Thymus (tissue), 11 donors: ENCODE results near the gene DEPDC5. TPM values are rescaled to one million over a fixed set of nuclear protein-coding genes. Genes with fewer than 3 reads are reported as not detected.
A peak's percentile ranks its signal among the peaks of the same experiment; 100 is the strongest.
"Not testable (repeated sequence)": the region's sequence is repeated elsewhere in the genome, so short reads cannot be mapped to it uniquely, and the experiment has no call there.

Experiments
- DNase-seq, 9 donors: peaks; one replicate each; pipeline ENCODE4 v3.0.0-alpha.2; 2013; ENCODE audit warnings: low spot score in 9 of 9, low read depth in 6 of 9, missing footprints in 1 of 9
- H3K27ac ChIP-seq, 2 donors: one replicate each; pipeline ENCODE4 v1.5.1; 2013; ENCODE audit warnings: control low read depth in 1 of 2, low read depth in 1 of 2, low read length in 1 of 2, mild to moderate bottlenecking in 1 of 2, moderate library complexity in 1 of 2
- H3K27me3 ChIP-seq, 2 donors: one replicate each; pipeline ENCODE4 v1.5.1; 2013; ENCODE audit warnings: low read length in 1 of 2; ENCODE audit not compliant: control insufficient read depth in 2 of 2, insufficient read depth in 1 of 2
- H3K36me3 ChIP-seq, 2 donors: one replicate each; pipeline ENCODE4 v1.5.1; 2013; ENCODE audit warnings: low read length in 1 of 2, mild to moderate bottlenecking in 1 of 2, moderate library complexity in 1 of 2; ENCODE audit not compliant: control insufficient read depth in 2 of 2, insufficient read depth in 2 of 2
- H3K4me1 ChIP-seq, 2 donors: one replicate each; pipeline ENCODE4 v1.5.1; 2013; ENCODE audit warnings: low read length in 2 of 2; ENCODE audit not compliant: control insufficient read depth in 2 of 2, insufficient read depth in 2 of 2
- H3K4me3 ChIP-seq, 2 donors: one replicate each; pipeline ENCODE4 v1.5.1; 2013; ENCODE audit warnings: low read length in 2 of 2, control low read depth in 1 of 2, mild to moderate bottlenecking in 1 of 2
- H3K9me3 ChIP-seq, 2 donors: one replicate each; pipeline ENCODE4 v1.5.1; 2013; ENCODE audit warnings: low read length in 1 of 2, mild to moderate bottlenecking in 1 of 2; ENCODE audit not compliant: control insufficient read depth in 2 of 2, insufficient read depth in 1 of 2
- WGBS: extraction: QIAGEN DNeasy Blood & Tissue Kit; methylation state at CpG from one replicate; pipeline ENCODE4 v1.1.7; 2013; 5-methylcytosine and 5-hydroxymethylcytosine counted together
- polyA plus RNA-seq: library from polyadenylated mRNA; stranded (reverse); fragments of 200-250 nt; gene quantifications from one replicate; pipeline ENCODE4 v1.2.3, GENCODE V29; 2013
- total RNA-seq: library from RNA; stranded (reverse); fragments of 120-200 nt; gene quantifications from one replicate; pipeline ENCODE4 v1.2.4, GENCODE V29; 2013
- donor health status: healthy.

DEPDC5 gene
- total and polyA plus RNA-seq, 2 donors = 9.2 to 10.5 TPM

DNA sequence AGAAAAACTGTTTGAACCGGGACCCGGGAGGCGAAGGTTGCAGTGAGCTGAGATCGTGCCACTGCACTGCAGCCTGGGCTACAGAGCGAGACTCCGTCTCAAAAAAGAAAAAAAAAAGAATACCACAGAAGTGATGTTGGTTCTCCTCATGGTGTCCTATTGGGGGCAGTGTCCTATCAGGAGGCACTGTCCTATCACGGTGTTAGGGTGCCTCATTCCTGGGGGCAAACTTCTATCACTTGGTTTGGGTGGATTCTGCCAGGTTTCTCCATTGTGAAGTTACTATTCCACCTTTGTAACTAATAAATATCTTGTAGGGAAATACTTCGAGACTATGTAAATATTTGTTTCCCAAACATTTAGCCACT lies 23.5 kb upstream of the DEPDC5 start:
- H3K36me3 ChIP-seq = peaks cover 4 to 14% of the 10 kb centered on the region in 2 donors
- DNase-seq = no peak
- H3K9me3 ChIP-seq = no peaks in the 10 kb centered on the region
- no peaks in the 10 kb centered on the region for H3K27me3 ChIP-seq
- H3K27ac ChIP-seq = no peak overlapping the region
- H3K4me3 ChIP-seq = no peak overlapping the region
- WGBS = 98% methylated on average over 8 of the region's 8 CpGs
- H3K4me1 ChIP-seq = no peaks in the 10 kb centered on the region

DNA sequence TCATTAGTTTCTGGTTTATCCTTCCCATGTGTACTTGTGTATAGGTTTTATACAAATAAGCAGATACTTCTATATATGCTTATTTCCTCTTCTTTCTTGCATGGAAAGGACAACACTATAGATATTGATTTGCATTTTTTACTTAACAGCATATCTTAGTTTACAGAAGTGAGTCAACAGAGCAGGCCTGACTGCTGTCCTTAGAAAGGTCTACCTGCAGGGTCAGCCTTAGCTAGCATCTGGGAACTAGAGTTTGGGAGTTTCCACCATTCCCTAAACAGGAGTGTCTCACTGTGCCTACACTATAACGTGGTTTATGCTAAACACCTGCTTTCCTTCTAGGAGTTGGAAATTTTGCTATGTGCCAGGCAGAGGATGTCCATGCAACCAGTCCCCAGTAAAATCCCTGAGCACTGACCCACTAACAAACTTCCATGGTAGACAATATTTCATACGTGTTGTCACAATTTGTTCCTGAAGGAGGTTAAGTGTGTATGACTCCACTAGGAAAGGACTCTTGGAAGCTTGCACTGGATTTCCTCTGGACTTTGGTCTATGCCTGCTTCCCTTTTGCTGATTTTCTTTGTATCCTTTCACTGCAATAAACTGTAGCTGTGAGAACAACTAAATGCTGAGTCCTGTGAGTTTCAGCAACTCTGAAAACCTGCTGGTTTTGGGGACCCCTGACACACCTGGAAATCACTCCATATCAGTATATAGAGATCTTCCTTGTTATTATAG lies 21.6 kb upstream of the DEPDC5 start:
- Histone ChIP-seq H3K27ac (no peak overlapping the region), H3K4me3 (no peak overlapping the region), H3K9me3 (no peaks in the 10 kb centered on the region), H3K36me3 (peaks cover 9 to 12% of the 10 kb centered on the region in 2 donors), H3K4me1 (no peaks in the 10 kb centered on the region), H3K27me3 (no peaks in the 10 kb centered on the region)
- WGBS = 97% methylated on average over 2 of the region's 2 CpGs
- DNase-seq = no peak

DNA sequence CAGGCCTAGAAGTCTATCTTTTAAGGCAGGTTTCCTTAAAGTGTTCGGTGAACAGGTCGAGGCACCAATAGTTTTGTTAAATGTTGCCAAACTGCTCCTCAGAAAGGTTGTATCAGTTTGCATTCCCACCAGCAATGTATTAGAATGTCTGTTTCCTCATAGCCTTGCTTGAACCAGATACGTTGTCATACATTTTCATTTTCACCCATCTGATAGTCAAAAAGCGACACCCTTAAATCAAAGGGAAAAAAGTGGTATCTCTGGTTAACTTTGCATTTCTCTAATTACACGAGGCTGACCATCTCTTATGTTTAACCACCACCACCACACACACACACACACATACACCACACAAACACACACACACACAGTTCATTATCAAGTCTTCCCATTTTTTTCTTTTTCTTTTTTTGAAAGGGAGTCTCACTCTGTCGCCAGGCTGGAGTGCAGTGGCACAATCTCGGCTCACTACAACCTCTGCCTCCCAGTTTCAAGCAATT lies 20.2 kb upstream of the DEPDC5 start:
- H3K27me3 ChIP-seq = no peaks in the 10 kb centered on the region
- no peak for DNase-seq
- WGBS = 91% methylated on average over 7 of the region's 7 CpGs
- no peak overlapping the region for H3K4me3 ChIP-seq
- peaks cover 12 to 15% of the 10 kb centered on the region in 2 donors for H3K36me3 ChIP-seq
- H3K9me3 ChIP-seq = no peaks in the 10 kb centered on the region
- H3K4me1 ChIP-seq = peaks cover 0 to 4% of the 10 kb centered on the region in 2 donors
- no peak overlapping the region for H3K27ac ChIP-seq

DNA sequence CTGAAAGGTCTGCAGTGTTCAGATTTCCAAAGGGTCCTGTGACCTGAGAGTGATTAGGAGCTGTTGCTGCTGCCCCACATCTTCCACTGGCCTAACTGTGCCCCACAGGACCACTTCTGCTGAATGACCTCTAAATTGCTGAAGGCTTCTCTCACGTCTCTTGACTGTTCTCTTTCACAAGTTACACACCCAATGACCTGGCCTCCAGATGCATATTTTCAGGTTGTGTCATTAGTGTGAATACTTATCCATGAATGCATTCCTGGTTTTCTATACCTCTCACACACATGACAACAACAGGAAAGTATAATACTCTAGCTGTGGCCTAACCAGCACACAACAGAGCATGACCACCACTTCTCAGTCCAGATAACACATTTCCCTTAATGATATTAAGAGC lies 19.3 kb upstream of the DEPDC5 start:
- Histone ChIP-seq H3K4me3 (no peak overlapping the region), H3K4me1 (peaks cover 0 to 4% of the 10 kb centered on the region in 2 donors), H3K9me3 (no peaks in the 10 kb centered on the region), H3K27me3 (no peaks in the 10 kb centered on the region), H3K27ac (no peak overlapping the region), H3K36me3 (peaks cover 13 to 20% of the 10 kb centered on the region in 2 donors)
- DNase-seq = no peak
- 100% methylated on average over 1 of the region's 1 CpG for WGBS

DNA sequence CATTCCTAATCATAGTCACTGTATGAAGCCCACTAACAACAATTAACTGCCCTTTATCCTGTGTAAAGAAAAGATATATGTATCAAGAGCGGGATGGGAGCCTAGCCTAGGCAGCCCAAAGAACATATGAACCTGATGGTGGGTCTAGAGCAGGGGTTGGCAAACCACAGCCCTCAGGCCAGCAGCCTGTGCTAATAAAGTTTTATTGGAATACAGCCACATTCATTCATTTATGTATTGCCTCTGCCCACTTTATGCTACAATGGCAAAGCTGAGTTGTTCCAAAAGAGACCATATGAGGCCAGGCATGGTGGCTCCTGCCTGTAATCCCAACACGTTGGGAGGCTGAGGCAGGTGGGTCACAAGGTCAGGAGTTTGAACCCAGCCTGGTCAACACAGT lies 17.4 kb upstream of the DEPDC5 start:
- Histone ChIP-seq H3K27me3 (no peaks in the 10 kb centered on the region), H3K36me3 (peaks cover 16 to 20% of the 10 kb centered on the region in 2 donors), H3K27ac (no peak overlapping the region), H3K4me3 (no peak overlapping the region), H3K4me1 (peaks cover 0 to 4% of the 10 kb centered on the region in 2 donors), H3K9me3 (no peaks in the 10 kb centered on the region)
- no peak for DNase-seq
- 98% methylated on average over 2 of the region's 2 CpGs for WGBS

DNA sequence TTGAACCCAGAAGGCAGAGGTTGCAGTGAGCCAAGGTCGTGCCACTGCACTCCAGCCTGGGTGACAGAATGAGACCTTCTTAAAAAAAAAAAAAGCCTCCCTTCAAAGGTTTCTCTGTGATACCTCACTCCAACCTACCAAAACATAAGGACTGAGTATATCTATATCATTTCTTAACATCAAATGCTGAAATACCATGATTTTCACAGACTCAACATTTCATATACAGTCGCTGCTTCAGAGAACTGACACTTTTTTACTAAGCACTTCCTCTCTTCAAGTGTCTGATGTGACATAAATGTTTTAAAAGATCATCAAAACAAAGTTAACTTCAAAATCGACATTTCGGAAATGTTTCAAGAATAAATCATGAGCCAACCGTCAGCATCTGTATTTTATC lies 15.9 kb upstream of the DEPDC5 start:
- Histone ChIP-seq H3K9me3 (no peaks in the 10 kb centered on the region), H3K36me3 (peaks cover 16 to 23% of the 10 kb centered on the region in 2 donors), H3K4me1 (peaks cover 0 to 4% of the 10 kb centered on the region in 2 donors), H3K4me3 (no peak overlapping the region), H3K27ac (no peak overlapping the region), H3K27me3 (no peaks in the 10 kb centered on the region)
- WGBS = 86% methylated on average over 5 of the region's 5 CpGs
- peak in 1 of 9 donors; percentile 18 for DNase-seq

DNA sequence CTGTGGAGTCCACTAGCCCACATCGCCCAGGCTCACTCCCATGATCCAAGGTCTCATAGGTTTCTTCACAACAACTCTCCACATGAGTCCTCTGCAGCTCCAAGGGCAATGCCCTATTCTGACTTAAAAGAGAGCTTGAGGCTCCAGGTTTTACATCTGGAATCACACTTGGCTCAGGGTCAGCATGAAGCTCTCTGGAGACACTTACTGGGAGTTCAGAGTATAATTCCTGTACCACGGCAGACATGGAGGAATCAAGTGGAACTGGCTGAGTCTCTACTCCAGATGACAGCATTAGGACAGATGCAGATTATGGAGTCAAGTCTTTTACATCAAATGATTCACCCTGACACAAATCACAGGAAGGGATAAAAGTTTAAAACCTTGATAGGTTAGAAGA lies 15.3 kb upstream of the DEPDC5 start:
- Histone ChIP-seq H3K4me1 (peaks cover 0 to 4% of the 10 kb centered on the region in 2 donors), H3K4me3 (no peak overlapping the region), H3K27me3 (no peaks in the 10 kb centered on the region), H3K27ac (no peak overlapping the region), H3K9me3 (no peaks in the 10 kb centered on the region), H3K36me3 (peaks cover 16 to 22% of the 10 kb centered on the region in 2 donors)
- no peak for DNase-seq
- WGBS = 97% methylated on average over 2 of the region's 2 CpGs

DNA sequence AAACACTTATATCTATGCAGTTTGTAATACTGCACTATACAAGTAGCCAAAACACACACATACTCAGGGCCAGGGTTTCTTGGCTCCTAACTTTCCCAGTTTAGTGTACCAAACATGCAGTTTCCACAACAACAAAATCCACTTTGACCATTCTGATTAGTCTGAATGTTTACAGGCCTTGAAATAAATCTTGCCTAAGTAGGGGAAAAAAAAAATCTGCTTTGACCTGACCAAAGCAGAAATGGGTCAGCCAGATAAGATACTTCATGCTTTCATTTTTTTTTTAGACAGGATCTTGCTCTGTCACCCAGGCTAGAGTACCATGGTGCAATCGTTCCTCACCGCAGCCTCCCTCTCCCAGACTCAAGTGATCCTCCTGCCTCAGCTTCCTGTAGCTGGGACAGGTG lies 14.0 kb upstream of the DEPDC5 start:
- H3K36me3 ChIP-seq = peaks cover 12 to 22% of the 10 kb centered on the region in 2 donors
- H3K4me1 ChIP-seq = peaks cover 0 to 4% of the 10 kb centered on the region in 2 donors
- WGBS = 94% methylated on average over 2 of the region's 2 CpGs
- no peaks in the 10 kb centered on the region for H3K9me3 ChIP-seq
- no peak overlapping the region for H3K4me3 ChIP-seq
- H3K27ac ChIP-seq = no peak overlapping the region
- no peaks in the 10 kb centered on the region for H3K27me3 ChIP-seq
- no peak for DNase-seq

DNA sequence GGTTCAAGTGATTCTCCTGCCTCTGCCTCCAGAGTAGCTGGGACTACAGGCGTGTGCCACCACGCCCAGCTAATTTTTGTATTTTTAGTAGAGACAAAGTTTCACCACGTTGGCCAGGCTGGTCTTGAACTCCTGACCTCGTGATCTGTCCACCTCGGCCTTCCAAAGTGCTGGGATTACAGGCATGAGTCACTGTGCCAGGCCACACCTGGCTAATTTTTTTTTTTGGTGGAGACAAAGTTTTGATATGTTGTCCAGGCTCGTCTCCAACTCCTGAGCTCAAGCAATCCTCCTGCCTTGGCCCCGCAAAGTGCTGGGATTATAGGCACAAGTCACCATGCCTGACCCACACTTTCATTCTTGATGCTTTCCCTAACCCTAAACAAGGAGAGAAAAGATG lies 13.5 kb upstream of the DEPDC5 start:
- peaks cover 12 to 20% of the 10 kb centered on the region in 2 donors for H3K36me3 ChIP-seq
- not testable (repeated sequence) for H3K27ac ChIP-seq, H3K27me3 ChIP-seq, H3K9me3 ChIP-seq, H3K4me3 ChIP-seq, H3K4me1 ChIP-seq, DNase-seq
- 98% methylated on average over 7 of the region's 7 CpGs for WGBS
